ENCODE measurements around the gene FYB1. TPM values are rescaled to one million over a fixed set of nuclear protein-coding genes. Genes with fewer than 3 reads are reported as not detected.

FYB1 gene
- total RNA-seq, 1 donor from 2014 or later: not detected

GRCh38 chr5:39115644-39116343 is 103.6 kb downstream of the FYB1 start:
- H3K36me3 ChIP-seq (ENCODE audit: control insufficient read depth, insufficient read depth, low read length): no peaks in the 10 kb centered on the region
- no peaks in the 10 kb centered on the region for H3K27me3 ChIP-seq (ENCODE audit: control insufficient read depth, insufficient read depth, low read length)
- no peak overlapping the region for H3K4me3 ChIP-seq (ENCODE audit: low read depth, low read length)
- TF ChIP-seq, protein P1, sequence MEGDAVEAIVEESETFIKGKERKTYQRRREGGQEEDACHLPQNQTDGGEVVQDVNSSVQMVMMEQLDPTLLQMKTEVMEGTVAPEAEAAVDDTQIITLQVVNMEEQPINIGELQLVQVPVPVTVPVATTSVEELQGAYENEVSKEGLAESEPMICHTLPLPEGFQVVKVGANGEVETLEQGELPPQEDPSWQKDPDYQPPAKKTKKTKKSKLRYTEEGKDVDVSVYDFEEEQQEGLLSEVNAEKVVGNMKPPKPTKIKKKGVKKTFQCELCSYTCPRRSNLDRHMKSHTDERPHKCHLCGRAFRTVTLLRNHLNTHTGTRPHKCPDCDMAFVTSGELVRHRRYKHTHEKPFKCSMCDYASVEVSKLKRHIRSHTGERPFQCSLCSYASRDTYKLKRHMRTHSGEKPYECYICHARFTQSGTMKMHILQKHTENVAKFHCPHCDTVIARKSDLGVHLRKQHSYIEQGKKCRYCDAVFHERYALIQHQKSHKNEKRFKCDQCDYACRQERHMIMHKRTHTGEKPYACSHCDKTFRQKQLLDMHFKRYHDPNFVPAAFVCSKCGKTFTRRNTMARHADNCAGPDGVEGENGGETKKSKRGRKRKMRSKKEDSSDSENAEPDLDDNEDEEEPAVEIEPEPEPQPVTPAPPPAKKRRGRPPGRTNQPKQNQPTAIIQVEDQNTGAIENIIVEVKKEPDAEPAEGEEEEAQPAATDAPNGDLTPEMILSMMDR (IDR thresholded peaks at IDR 0.05; ENCODE audit: insufficient read depth, low read length, poor library complexity, severe bottlenecking): no peak
- DNase-seq (ENCODE audit: low read depth): no peak

GRCh38 chr5:39114155-39114554 is 105.2 kb downstream of the FYB1 start:
- DNase-seq (ENCODE audit: low read depth): no peak
- H3K36me3 ChIP-seq (ENCODE audit: control insufficient read depth, insufficient read depth, low read length): no peaks in the 10 kb centered on the region

DNA sequence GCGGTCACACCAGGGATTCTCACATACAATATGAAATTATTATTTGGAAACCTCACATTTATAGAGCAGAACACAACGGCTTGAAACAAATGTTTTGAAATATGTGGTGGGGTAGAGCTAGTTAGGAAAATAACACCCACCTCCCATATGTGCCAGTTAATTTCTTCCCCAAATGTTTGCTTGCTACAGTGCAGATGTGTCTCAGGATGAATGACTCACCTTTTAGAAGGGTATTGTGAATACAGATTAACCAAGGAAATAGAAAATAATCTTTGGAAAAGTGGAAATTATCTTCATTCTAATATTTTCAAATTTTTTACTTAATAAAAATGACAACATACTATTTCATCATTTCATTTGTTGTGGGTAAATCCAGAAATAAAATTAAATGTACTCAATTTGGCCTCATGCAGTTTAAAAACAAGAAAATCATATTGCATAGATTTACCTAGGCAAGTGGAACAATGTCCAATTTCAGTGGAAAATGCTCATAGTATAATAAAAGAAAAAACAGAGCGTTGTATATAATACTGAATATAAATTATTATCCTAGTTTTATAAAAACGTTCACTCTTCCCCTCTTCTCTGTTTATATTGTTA is 105.9 kb downstream of the FYB1 start:
- TF ChIP-seq, protein P1 (IDR thresholded peaks at IDR 0.05; ENCODE audit: insufficient read depth, low read length, poor library complexity, severe bottlenecking): no peak
- H3K36me3 ChIP-seq (ENCODE audit: control insufficient read depth, insufficient read depth, low read length): no peaks in the 10 kb centered on the region
- no peak for DNase-seq (ENCODE audit: low read depth)
- no peaks in the 10 kb centered on the region for H3K27me3 ChIP-seq (ENCODE audit: control insufficient read depth, insufficient read depth, low read length)
- no peak overlapping the region for H3K4me3 ChIP-seq (ENCODE audit: low read depth, low read length)

More at GRCh38 chr5:39114155-39114554, 105.2 kb downstream of the FYB1 start:
- no peaks in the 10 kb centered on the region for H3K27me3 ChIP-seq (ENCODE audit: control insufficient read depth, insufficient read depth, low read length)
- TF ChIP-seq, protein P1 (IDR thresholded peaks at IDR 0.05; ENCODE audit: insufficient read depth, low read length, poor library complexity, severe bottlenecking): no peak
- H3K4me3 ChIP-seq (ENCODE audit: low read depth, low read length): no peak overlapping the region

- H3K36me3 ChIP-seq (ENCODE audit: control insufficient read depth, insufficient read depth, low read length): no peaks in the 10 kb centered on the region
- no peak overlapping the region for H3K4me3 ChIP-seq (ENCODE audit: low read depth, low read length)
- TF ChIP-seq, protein P1 (IDR thresholded peaks at IDR 0.05; ENCODE audit: insufficient read depth, low read length, poor library complexity, severe bottlenecking): no peak
- no peak for DNase-seq (ENCODE audit: low read depth)
- H3K27me3 ChIP-seq (ENCODE audit: control insufficient read depth, insufficient read depth, low read length): no peaks in the 10 kb centered on the region
Measured at GRCh38 chr5:39109606-39110005, 109.8 kb downstream of the FYB1 start.

DNA sequence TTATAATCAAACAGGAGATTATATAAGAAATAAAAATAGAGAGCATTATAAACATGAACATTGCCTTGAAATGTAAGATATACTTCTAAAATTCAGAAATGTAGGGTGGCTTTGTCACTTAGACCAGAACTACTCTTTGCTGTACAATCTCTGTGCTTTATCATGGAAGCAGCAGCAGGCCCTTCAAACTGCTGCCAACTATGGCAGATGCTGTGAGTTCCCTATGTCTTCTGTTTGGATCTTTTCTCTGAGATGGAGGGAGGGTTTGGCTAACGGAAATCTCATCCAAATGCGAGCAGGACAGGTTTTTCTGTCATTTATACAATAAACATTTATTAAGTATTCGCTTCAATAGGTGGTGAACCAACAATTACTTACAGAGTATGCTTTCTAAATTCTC is 110.4 kb downstream of the FYB1 start:
- H3K27me3 ChIP-seq (ENCODE audit: control insufficient read depth, insufficient read depth, low read length): no peaks in the 10 kb centered on the region
- TF ChIP-seq, protein P1 (IDR thresholded peaks at IDR 0.05; ENCODE audit: insufficient read depth, low read length, poor library complexity, severe bottlenecking): no peak
- no peaks in the 10 kb centered on the region for H3K36me3 ChIP-seq (ENCODE audit: control insufficient read depth, insufficient read depth, low read length)
- DNase-seq (ENCODE audit: low read depth): no peak
- no peak overlapping the region for H3K4me3 ChIP-seq (ENCODE audit: low read depth, low read length)

All from kidney epithelial cell (primary cell).